Hepatocyte (in vitro differentiated cells): Measurements from ENCODE around the gene SATB1. TPM values are rescaled to one million over a fixed set of nuclear protein-coding genes. Genes with fewer than 3 reads are reported as not detected.

ENCODE experiments used
- DNase-seq: peaks from one replicate; pipeline ENCODE4 v3.0.0-alpha.2; 2016; ENCODE audit warnings: low spot score
- H2AFZ ChIP-seq: fragments of 200-600 bp; sonication (generic); 2 replicates; pipeline ENCODE4 v1.6.0; 2016; ENCODE audit warnings: antibody characterized with exemption, mild to moderate bottlenecking
- H3K27ac ChIP-seq: fragments of 200-600 bp; sonication (generic); 2 replicates; pipeline ENCODE4 v1.5.1; 2016; ENCODE audit warnings: mild to moderate bottlenecking
- H3K27me3 ChIP-seq: fragments of 200-600 bp; sonication (generic); 2 replicates; pipeline ENCODE4 v1.6.1; 2016
- H3K36me3 ChIP-seq: fragments of 200-600 bp; sonication (generic); replicated peaks from 2 replicates; pipeline ENCODE4 v1.5.1; 2016; ENCODE audit warnings: low read depth; ENCODE audit not compliant: insufficient read depth
- H3K4me1 ChIP-seq: fragments of 200-600 bp; sonication (generic); 2 replicates; pipeline ENCODE4 v1.5.1; 2016; ENCODE audit warnings: mild to moderate bottlenecking, moderate library complexity; ENCODE audit not compliant: insufficient read depth
- H3K4me2 ChIP-seq: fragments of 200-600 bp; sonication (generic); 2 replicates; pipeline ENCODE4 v1.6.0; 2016
- H3K4me3 ChIP-seq: fragments of 200-600 bp; sonication (generic); 2 replicates; pipeline ENCODE4 v1.5.1; 2016; ENCODE audit warnings: mild to moderate bottlenecking
- H3K79me2 ChIP-seq: fragments of 200-600 bp; sonication (generic); 2 replicates; pipeline ENCODE4 v1.6.0; 2017; ENCODE audit warnings: mild to moderate bottlenecking
- H3K9me2 ChIP-seq: fragments of 200-600 bp; sonication (generic); replicated peaks from 2 replicates; pipeline ENCODE4 v1.6.0; 2017; ENCODE audit warnings: mild to moderate bottlenecking; ENCODE audit not compliant: insufficient read depth
- H3K9me3 ChIP-seq: fragments of 200-600 bp; sonication (generic); 2 replicates; pipeline ENCODE4 v1.5.1; 2016; ENCODE audit warnings: low read depth, mild to moderate bottlenecking
- H4K20me1 ChIP-seq: fragments of 200-600 bp; sonication (generic); 2 replicates; pipeline ENCODE4 v1.6.0; 2016; ENCODE audit warnings: mild to moderate bottlenecking; ENCODE audit not compliant: insufficient read depth, poor library complexity, severe bottlenecking
- CTCF ChIP-seq: fragments of 200-600 bp; sonication (generic); IDR thresholded peaks from 2 replicates; pipeline ENCODE4 v1.5.1; 2016; ENCODE audit warnings: antibody characterized with exemption, mild to moderate bottlenecking; ENCODE audit not compliant: poor library complexity
- EZH2 ChIP-seq: fragments of 200-600 bp; sonication (generic); IDR thresholded peaks from 2 replicates; pipeline ENCODE4 v1.6.1; 2016; ENCODE audit warnings: antibody characterized with exemption, mild to moderate bottlenecking, borderline replicate concordance
- EZH2phosphoT487 ChIP-seq: fragments of 200-600 bp; sonication (generic); IDR thresholded peaks from one replicate; pipeline ENCODE4 v1.6.1; 2018; ENCODE audit warnings: antibody characterized with exemption, mild to moderate bottlenecking, low read depth, moderate library complexity; ENCODE audit not compliant: unreplicated experiment, severe bottlenecking
- whole genome bisulfite sequencing: methylation state at CpG from one replicate; pipeline ENCODE4 v1.1.6; 2016; ENCODE audit warnings: low lambda C conversion rate; ENCODE audit errors: missing lambda C conversion rate; 5-methylcytosine and 5-hydroxymethylcytosine counted together
- polyA plus RNA-seq: library from polyadenylated mRNA; unstranded; fragments of >200 nt; fragmentation: Nextera tagmentation; extraction: Ambion mirVana; gene quantifications from 2 replicates; pipeline ENCODE4 v1.2.1, GENCODE V29; 2016
- total RNA-seq: library from RNA; depleted of rRNA; stranded (reverse); fragments of >200 nt; gene quantifications from 2 replicates; pipeline ENCODE4 v1.2.3, GENCODE V29; 2014

SATB1 gene
- total and polyA plus RNA-seq, 2 experiments from 2014 or later = 10.0 to 30.7 TPM

- Histone ChIP-seq H3K27me3 (no peaks in the 10 kb centered on the region), H3K27ac (no peak overlapping the region), H2AFZ (no peak overlapping the region), H3K4me1 (no peaks in the 10 kb centered on the region), H3K79me2 (no peaks in the 10 kb centered on the region), H4K20me1 (no peaks in the 10 kb centered on the region), H3K4me2 (no peak overlapping the region), H3K36me3 (no peaks in the 10 kb centered on the region), H3K9me2 (no peaks in the 10 kb centered on the region), H3K9me3 (no peaks in the 10 kb centered on the region), H3K4me3 (no peak overlapping the region)
- DNase-seq = no peak
- TF ChIP-seq EZH2 = no peak
- TF ChIP-seq EZH2phosphoT487 = no peak
- no peak for TF ChIP-seq CTCF
- WGBS = 65% methylated on average over 5 of the region's 5 CpGs
Measured at GRCh38 chr3:18308096-18308650, 117.0 kb downstream of the SATB1 start.

- no peak overlapping the region for H3K4me3 ChIP-seq
- H2AFZ ChIP-seq = no peak overlapping the region
- TF ChIP-seq CTCF = no peak
- no peak for TF ChIP-seq EZH2phosphoT487
- no peak for TF ChIP-seq EZH2
- no peak for DNase-seq
- no peaks in the 10 kb centered on the region for H3K79me2 ChIP-seq
- no peaks in the 10 kb centered on the region for H3K36me3 ChIP-seq
- H3K27me3 ChIP-seq = no peaks in the 10 kb centered on the region
- no peaks in the 10 kb centered on the region for H3K4me1 ChIP-seq
- no peak overlapping the region for H3K27ac ChIP-seq
- H3K4me2 ChIP-seq = no peak overlapping the region
- H3K9me2 ChIP-seq = no peaks in the 10 kb centered on the region
- 95% methylated on average over 1 of the region's 1 CpG for WGBS
- H4K20me1 ChIP-seq = no peaks in the 10 kb centered on the region
- H3K9me3 ChIP-seq = no peaks in the 10 kb centered on the region
Measured at GRCh38 chr3:18307529-18307928, 117.6 kb downstream of the SATB1 start.

GRCh38 chr3:18302517-18302916 is 122.6 kb downstream of the SATB1 start:
- WGBS = 64% methylated on average over 1 of the region's 1 CpG
- Histone ChIP-seq H3K4me2 (no peak overlapping the region), H3K79me2 (no peaks in the 10 kb centered on the region)

More at GRCh38 chr3:18302517-18302916, 122.6 kb downstream of the SATB1 start:
- Histone ChIP-seq H2AFZ (no peak overlapping the region), H3K9me3 (peaks cover 1% of the 10 kb centered on the region), H3K4me1 (no peaks in the 10 kb centered on the region), H3K4me3 (no peak overlapping the region), H3K27me3 (no peaks in the 10 kb centered on the region), H4K20me1 (no peaks in the 10 kb centered on the region), H3K36me3 (no peaks in the 10 kb centered on the region), H3K27ac (no peak overlapping the region), H3K9me2 (no peaks in the 10 kb centered on the region)
- DNase-seq = peak; percentile 10
- TF ChIP-seq CTCF (no peak), EZH2 (no peak), EZH2phosphoT487 (no peak)
